A673 (cell line): ENCODE data around the gene THSD4. TPM values are rescaled to one million over a fixed set of nuclear protein-coding genes. Genes with fewer than 3 reads are reported as not detected.

Experiments used
- BruUV-seq: library from RNA; stranded (reverse); fragments of 400-500 nt; replicated peaks from 2 replicates; lab custom pipeline; 2021; lab: Mats Ljungman, UMichigan
- CTCF ChIA-PET: fragments of 300-600 bp; sonication (Branson Sonifier 250); formaldehyde crosslinking; loops from one replicate; lab custom pipeline; 2022; ENCODE audit warnings: antibody characterized with exemption; lab: Charles Lee
- POLR2A ChIA-PET: fragments of 300-600 bp; sonication (Branson Sonifier 250); formaldehyde crosslinking; loops from one replicate; lab custom pipeline; 2022; ENCODE audit warnings: antibody characterized with exemption; ENCODE audit not compliant: low non-redundant PET; lab: Charles Lee
- DNase-seq: peaks from one replicate; pipeline ENCODE4 v3.0.0-alpha.2; 2015; ENCODE audit warnings: low spot score
- H3K27ac ChIP-seq: fragments of 200-600 bp; sonication (generic); 2 replicates; pipeline ENCODE4 v1.5.1; 2016; ENCODE audit warnings: mixed run types, low read depth, mild to moderate bottlenecking, mixed read lengths, antibody characterized with exemption, low read length; ENCODE audit not compliant: poor library complexity, severe bottlenecking
- H3K27me3 ChIP-seq: fragments of 200-600 bp; sonication (generic); replicated peaks from 2 replicates; pipeline ENCODE4 v1.6.1; 2017; ENCODE audit warnings: mixed run types, low read depth, mild to moderate bottlenecking, mixed read lengths, antibody characterized with exemption, low read length; ENCODE audit not compliant: insufficient read depth, poor library complexity
- H3K36me3 ChIP-seq: fragments of 200-600 bp; sonication (generic); 2 replicates; pipeline ENCODE4 v1.6.1; 2016; ENCODE audit warnings: mixed run types, mild to moderate bottlenecking, mixed read lengths, antibody characterized with exemption, low read length; ENCODE audit not compliant: insufficient read depth, poor library complexity, severe bottlenecking
- H3K4me1 ChIP-seq: fragments of 200-600 bp; sonication (generic); 2 replicates; pipeline ENCODE4 v1.6.1; 2017; ENCODE audit warnings: mixed run types, mild to moderate bottlenecking, mixed read lengths, antibody characterized with exemption, low read length; ENCODE audit not compliant: insufficient read depth, poor library complexity, severe bottlenecking
- H3K4me3 ChIP-seq: fragments of 200-600 bp; sonication (generic); 2 replicates; pipeline ENCODE4 v1.5.1; 2016; ENCODE audit warnings: low read depth, mixed run types, mild to moderate bottlenecking, mixed read lengths, low read length; ENCODE audit not compliant: poor library complexity, severe bottlenecking
- H3K9me3 ChIP-seq: fragments of 200-600 bp; sonication (generic); 2 replicates; pipeline ENCODE4 v1.6.1; 2016; ENCODE audit warnings: mixed run types, low read depth, mild to moderate bottlenecking, mixed read lengths, antibody characterized with exemption, low read length; ENCODE audit not compliant: poor library complexity, severe bottlenecking
- CTCF ChIP-seq: fragments of 300-800, 200-600 bp; sonication (generic); conservative IDR thresholded peaks from 2 replicates; pipeline ENCODE4 v1.5.1; 2017; ENCODE audit warnings: low read depth, mild to moderate bottlenecking, antibody characterized with exemption, low read length, moderate library complexity, mixed read lengths
- EZH2 ChIP-seq: fragments of 200-600 bp; sonication (generic); IDR thresholded peaks from 2 replicates; pipeline ENCODE4 v1.6.1; 2017; ENCODE audit warnings: borderline replicate concordance, low read depth, mild to moderate bottlenecking, mixed read lengths, antibody characterized with exemption, low read length; ENCODE audit not compliant: poor library complexity, severe bottlenecking
- intact Hi-C: fragments of 100-400 bp; cut with micrococcal nuclease; formaldehyde crosslinking; loops from one replicate; pipeline ENCODE4 v1.10.0; 2022; ENCODE audit not compliant: unreplicated experiment
- total RNA-seq: library from RNA; stranded (reverse); gene quantifications from 2 replicates; pipeline ENCODE4 v1.2.3, GENCODE V29; 2021

Gene THSD4
- total RNA-seq, 1 experiment from 2014 or later: 2.4 TPM

GRCh38 chr15:71760852-71761251, 645.6 kb downstream of the THSD4 start:
- Histone ChIP-seq H3K27ac (no peak overlapping the region), H3K27me3 (no peaks in the 10 kb centered on the region), H3K4me3 (no peak overlapping the region), H3K4me1 (no peaks in the 10 kb centered on the region), H3K9me3 (peaks cover 8% of the 10 kb centered on the region), H3K36me3 (no peaks in the 10 kb centered on the region)
- no TSS peak for BruUV-seq
- CTCF ChIA-PET: no interaction called here
- POLR2A ChIA-PET: interaction anchor here (0.6 kb wide), 1 partner anchor 94 kb away, joined by 3 read pairs; no protein-coding TSS in a partner anchor
- DNase-seq: no peak
- TF ChIP-seq CTCF (no peak), EZH2 (no peak)
- intact Hi-C loops: no loop called here

GRCh38 chr15:71761649-71762048, 646.4 kb downstream of the THSD4 start:
- TF ChIP-seq CTCF: no peak
- no peak for TF ChIP-seq EZH2
- Histone ChIP-seq H3K27me3 (no peaks in the 10 kb centered on the region), H3K27ac (no peak overlapping the region), H3K4me3 (no peak overlapping the region), H3K36me3 (no peaks in the 10 kb centered on the region), H3K4me1 (no peaks in the 10 kb centered on the region), H3K9me3 (peaks cover 8% of the 10 kb centered on the region)
- intact Hi-C loops: no loop called here
- ChIA-PET CTCF (no interaction called here), POLR2A (no interaction called here)
- BruUV-seq: no TSS peak
- DNase-seq: no peak

GRCh38 chr15:71768184-71768583, 652.9 kb downstream of the THSD4 start:
- intact Hi-C loops: no loop called here
- no peak for TF ChIP-seq CTCF
- TF ChIP-seq EZH2: no peak
- H3K36me3 ChIP-seq: no peaks in the 10 kb centered on the region
- H3K9me3 ChIP-seq: no peaks in the 10 kb centered on the region
- H3K4me1 ChIP-seq: no peaks in the 10 kb centered on the region
- CTCF ChIA-PET: no interaction called here
- DNase-seq: no peak
- no peak overlapping the region for H3K4me3 ChIP-seq
- POLR2A ChIA-PET: no interaction called here
- BruUV-seq: no TSS peak
- no peak overlapping the region for H3K27ac ChIP-seq
- H3K27me3 ChIP-seq: no peaks in the 10 kb centered on the region
